Measurements from ENCODE around the gene TMUB2. TPM values are rescaled to one million over a fixed set of nuclear protein-coding genes. Genes with fewer than 3 reads are reported as not detected.

TMUB2 gene
- total and polyA plus RNA-seq, 2 of the 13 experiments (the other 11 are each of a cell fraction or from before 2014, with no cell fraction given) = 26.9 to 50.8 TPM

- TF ChIP-seq SNAPC4 (CRISPR knock-in tag; IDR thresholded peaks at IDR 0.05) (no peak), EEA1 (CRISPR knock-in tag; IDR thresholded peaks at IDR 0.05; ENCODE audit: borderline replicate concordance) (peak; percentile 52), CHD4 (IDR thresholded peaks at IDR 0.05; ENCODE audit: borderline replicate concordance, low read length) (no peak), TAF1 (CRISPR knock-in tag; IDR thresholded peaks at IDR 0.05) (peak; percentile 61), REPIN1 (CRISPR knock-in tag; IDR thresholded peaks at IDR 0.05; ENCODE audit: borderline replicate concordance, low read depth) (no peak), MAF1 (CRISPR knock-in tag; IDR thresholded peaks at IDR 0.05; ENCODE audit: borderline replicate concordance) (0 out of 2 replicates have a peak, but pooled peaks have one; percentile 53), MIER3 (CRISPR knock-in tag; IDR thresholded peaks at IDR 0.05; ENCODE audit: borderline replicate concordance) (peak; percentile 3; the same call in 1 of the 2 replicates), PATZ1 (CRISPR knock-in tag; IDR thresholded peaks at IDR 0.05) (peak; percentile 34; the same call in 1 of the 2 replicates), ZNF883 (CRISPR knock-in tag; IDR thresholded peaks at IDR 0.05; ENCODE audit: not compliant biosample characterization) (no peak), IRX3 (CRISPR knock-in tag; IDR thresholded peaks at IDR 0.05; ENCODE audit: borderline replicate concordance, low read depth) (no peak), RAD21 (CRISPR knock-in tag; IDR thresholded peaks at IDR 0.05) (peak; percentile 44), TGIF2 (CRISPR knock-in tag; IDR thresholded peaks at IDR 0.05) (no peak), ZNF451 (CRISPR knock-in tag; IDR thresholded peaks at IDR 0.05) (no peak), NPAS2 (CRISPR knock-in tag; IDR thresholded peaks at IDR 0.05; ENCODE audit: borderline replicate concordance) (no peak), TEAD2 (CRISPR knock-in tag; IDR thresholded peaks at IDR 0.05) (0 out of 2 replicates have a peak, but pooled peaks have one; percentile 9), ZFP37 (CRISPR knock-in tag; IDR thresholded peaks at IDR 0.05; ENCODE audit: borderline replicate concordance) (0 out of 2 replicates have a peak, but pooled peaks have one; percentile 46), ZNF281 (CRISPR knock-in tag; IDR thresholded peaks at IDR 0.05; ENCODE audit: borderline replicate concordance) (no peak), BRCA1 (CRISPR knock-in tag; IDR thresholded peaks at IDR 0.05) (no peak), ZNF460 (CRISPR knock-in tag; IDR thresholded peaks at IDR 0.05; ENCODE audit: borderline replicate concordance) (no peak)
These were observed 33.7 kb downstream of the TMUB2 start (continued) for GRCh38 chr17:44220213-44221083.

Measured in HepG2 (cell line).